Natural killer cell (primary cell): ENCODE results near the gene SLC39A9. TPM values are rescaled to one million over a fixed set of nuclear protein-coding genes. Genes with fewer than 3 reads are reported as not detected.
"Not testable (repeated sequence)": the region's sequence is repeated elsewhere in the genome, so short reads cannot be mapped to it uniquely, and the experiment has no call there.

ENCODE experiments used
- ATAC-seq, 3 donors: fragments of 150-1000 bp in 2 of 3; fragments of 200-7000 bp in 1 of 3; cut with Tn5 transposase; 1 replicate in 1 of 3; 2 replicates in 2 of 3; pipeline ENCODE4 v1.10.0; 2021; ENCODE audit warnings: mild to moderate bottlenecking in 2 of 3, moderate library complexity in 2 of 3
- DNase-seq, 2 donors: peaks; one replicate each; pipeline versions ENCODE4 v3.0.0 to v3.0.0-alpha.2; 2013 to 2021; ENCODE audit warnings: mixed read lengths in 1 of 2
- H3K27ac ChIP-seq: one replicate; pipeline ENCODE4 v1.5.1; 2013; ENCODE audit warnings: mild to moderate bottlenecking, low read length
- H3K27me3 ChIP-seq: one replicate; pipeline ENCODE4 v1.6.1; 2013; ENCODE audit warnings: low read length; ENCODE audit not compliant: control insufficient read depth, insufficient read depth
- H3K36me3 ChIP-seq: one replicate; pipeline ENCODE4 v1.6.1; 2013; ENCODE audit warnings: low read length; ENCODE audit not compliant: control insufficient read depth, insufficient read depth
- H3K4me1 ChIP-seq: one replicate; pipeline ENCODE4 v1.6.1; 2013; ENCODE audit warnings: low read length; ENCODE audit not compliant: control insufficient read depth, insufficient read depth
- H3K4me3 ChIP-seq: one replicate; pipeline ENCODE4 v1.5.1; 2013; ENCODE audit warnings: low read length
- H3K9me3 ChIP-seq: one replicate; pipeline ENCODE4 v1.6.1; 2013; ENCODE audit warnings: low read length; ENCODE audit not compliant: control insufficient read depth, insufficient read depth
- H3K27ac Mint-ChIP-seq, 2 donors: one replicate each; pipeline ENCODE4 v1.8.0; 2022; ENCODE audit warnings: mild to moderate bottlenecking in 2 of 2, mixed read lengths in 2 of 2, moderate library complexity in 1 of 2
- H3K27me3 Mint-ChIP-seq, 2 donors: one replicate each; pipeline ENCODE4 v1.8.0; 2022; ENCODE audit warnings: low read depth in 2 of 2, mixed read lengths in 2 of 2
- H3K36me3 Mint-ChIP-seq: one replicate; pipeline ENCODE4 v1.8.0; 2022; ENCODE audit warnings: mixed read lengths
- H3K4me1 Mint-ChIP-seq, 2 donors: one replicate each; pipeline ENCODE4 v1.8.0; 2022; ENCODE audit warnings: mixed read lengths in 2 of 2
- H3K4me3 Mint-ChIP-seq: one replicate; pipeline ENCODE4 v1.8.0; 2022; ENCODE audit warnings: mild to moderate bottlenecking, moderate library complexity, mixed read lengths
- H3K9me3 Mint-ChIP-seq, 2 donors: one replicate each; pipeline ENCODE4 v1.8.0; 2022; ENCODE audit warnings: mixed read lengths in 2 of 2
- WGBS: methylation state at CpG from one replicate; pipeline ENCODE4 v1.1.7; 2013; ENCODE audit warnings: missing lambda C conversion rate; ENCODE audit not compliant: insufficient coverage; 5-methylcytosine and 5-hydroxymethylcytosine counted together
- intact Hi-C: fragments of 100-400 bp; cut with micrococcal nuclease; formaldehyde crosslinking; loops from one replicate; pipeline ENCODE4 v1.14.2; 2022
- total RNA-seq, 4 donors: library from RNA; stranded (reverse); fragments of 120-200 nt in 1 of 4; gene quantifications; one replicate each; pipeline versions ENCODE4 v1.2.3 to v1.2.4, GENCODE V29; 2013 to 2022
- TF ChIP-seq, protein P1 (sequence below): fragments of 200-600 bp; IDR thresholded peaks from one replicate; pipeline ENCODE4 v1.8.0; 2022; ENCODE audit warnings: antibody characterized with exemption

SLC39A9 gene
- total RNA-seq, 3 donors from 2014 or later (not counting 1 experiment from before 2014, with no cell fraction given): 30.9 to 34.6 (median 33.0) TPM

DNA sequence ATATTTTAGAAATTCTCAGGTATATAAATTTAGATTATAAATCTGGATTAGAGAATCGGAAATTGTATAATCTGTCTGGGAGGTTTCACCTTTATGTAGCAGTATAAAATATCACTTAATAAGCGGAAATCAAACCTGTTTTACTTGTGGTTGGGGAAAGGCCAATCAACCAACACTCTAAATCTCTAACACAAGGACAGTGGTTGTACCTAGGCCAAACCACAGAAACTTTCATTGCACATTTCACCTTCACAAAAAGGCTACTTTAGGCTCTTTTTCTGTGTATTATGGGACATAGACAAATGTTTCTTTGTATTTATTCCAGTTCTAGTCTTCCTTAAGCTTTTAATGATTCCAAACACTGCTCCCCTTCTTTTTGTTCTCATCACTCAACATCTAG is 20.2 kb upstream of the SLC39A9 start:
- no peaks in the 10 kb centered on the region for H3K9me3 Mint-ChIP-seq
- Histone ChIP-seq H3K4me3 (no peak overlapping the region), H3K9me3 (no peaks in the 10 kb centered on the region), H3K36me3 (peaks cover 41% of the 10 kb centered on the region), H3K27ac (no peak overlapping the region), H3K27me3 (no peaks in the 10 kb centered on the region), H3K4me1 (no peaks in the 10 kb centered on the region)
- TF ChIP-seq, protein P1, sequence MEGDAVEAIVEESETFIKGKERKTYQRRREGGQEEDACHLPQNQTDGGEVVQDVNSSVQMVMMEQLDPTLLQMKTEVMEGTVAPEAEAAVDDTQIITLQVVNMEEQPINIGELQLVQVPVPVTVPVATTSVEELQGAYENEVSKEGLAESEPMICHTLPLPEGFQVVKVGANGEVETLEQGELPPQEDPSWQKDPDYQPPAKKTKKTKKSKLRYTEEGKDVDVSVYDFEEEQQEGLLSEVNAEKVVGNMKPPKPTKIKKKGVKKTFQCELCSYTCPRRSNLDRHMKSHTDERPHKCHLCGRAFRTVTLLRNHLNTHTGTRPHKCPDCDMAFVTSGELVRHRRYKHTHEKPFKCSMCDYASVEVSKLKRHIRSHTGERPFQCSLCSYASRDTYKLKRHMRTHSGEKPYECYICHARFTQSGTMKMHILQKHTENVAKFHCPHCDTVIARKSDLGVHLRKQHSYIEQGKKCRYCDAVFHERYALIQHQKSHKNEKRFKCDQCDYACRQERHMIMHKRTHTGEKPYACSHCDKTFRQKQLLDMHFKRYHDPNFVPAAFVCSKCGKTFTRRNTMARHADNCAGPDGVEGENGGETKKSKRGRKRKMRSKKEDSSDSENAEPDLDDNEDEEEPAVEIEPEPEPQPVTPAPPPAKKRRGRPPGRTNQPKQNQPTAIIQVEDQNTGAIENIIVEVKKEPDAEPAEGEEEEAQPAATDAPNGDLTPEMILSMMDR: no peak
- ATAC-seq: no peak
- no peak for DNase-seq
- intact Hi-C loops: no loop called here
- peaks cover 16% of the 10 kb centered on the region for H3K36me3 Mint-ChIP-seq
- H3K27me3 Mint-ChIP-seq: no peaks in the 10 kb centered on the region
- no CpG with 5 or more reads among the region's 2 CpGs for WGBS
- H3K27ac Mint-ChIP-seq: no peak overlapping the region
- H3K4me3 Mint-ChIP-seq: no peak overlapping the region
- H3K4me1 Mint-ChIP-seq: peaks cover 0 to 4% of the 10 kb centered on the region in 2 donors

DNA sequence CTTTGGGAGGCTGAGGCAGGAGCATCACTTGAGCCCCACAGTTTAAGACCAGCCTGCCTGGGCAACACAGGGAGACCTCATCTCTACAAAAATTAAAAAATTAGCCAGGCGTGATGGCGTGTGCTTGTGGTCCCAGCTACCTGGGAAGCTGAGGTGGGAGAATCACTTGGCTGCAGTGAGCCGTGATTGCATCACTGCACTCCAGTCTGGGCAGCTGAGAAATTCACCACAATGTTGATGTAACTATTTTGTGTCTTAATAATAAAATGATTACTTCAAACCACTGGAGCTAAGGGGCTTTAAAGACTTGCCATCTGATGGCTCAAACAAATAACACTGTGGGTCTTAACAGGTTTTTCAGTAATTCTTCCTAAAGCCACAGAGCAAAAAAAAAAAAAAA is 11.2 kb upstream of the SLC39A9 start:
- H3K27ac ChIP-seq: no peak overlapping the region
- intact Hi-C loops: no loop called here
- no peak for ATAC-seq
- H3K27me3 ChIP-seq: no peaks in the 10 kb centered on the region
- 94% methylated on average over 3 of the region's 3 CpGs for WGBS
- H3K4me3 ChIP-seq: no peak overlapping the region
- no peaks in the 10 kb centered on the region for H3K9me3 Mint-ChIP-seq
- H3K4me1 ChIP-seq: no peaks in the 10 kb centered on the region
- peaks cover 52 to 57% of the 10 kb centered on the region in 2 donors for H3K4me1 Mint-ChIP-seq
- H3K9me3 ChIP-seq: no peaks in the 10 kb centered on the region
- H3K36me3 ChIP-seq: peaks cover 56% of the 10 kb centered on the region
- H3K27me3 Mint-ChIP-seq: no peaks in the 10 kb centered on the region
- TF ChIP-seq, protein P1: no peak
- no peak overlapping the region for H3K4me3 Mint-ChIP-seq
- H3K36me3 Mint-ChIP-seq: peaks cover 16% of the 10 kb centered on the region
- no peak overlapping the region for H3K27ac Mint-ChIP-seq
- DNase-seq: no peak

DNA sequence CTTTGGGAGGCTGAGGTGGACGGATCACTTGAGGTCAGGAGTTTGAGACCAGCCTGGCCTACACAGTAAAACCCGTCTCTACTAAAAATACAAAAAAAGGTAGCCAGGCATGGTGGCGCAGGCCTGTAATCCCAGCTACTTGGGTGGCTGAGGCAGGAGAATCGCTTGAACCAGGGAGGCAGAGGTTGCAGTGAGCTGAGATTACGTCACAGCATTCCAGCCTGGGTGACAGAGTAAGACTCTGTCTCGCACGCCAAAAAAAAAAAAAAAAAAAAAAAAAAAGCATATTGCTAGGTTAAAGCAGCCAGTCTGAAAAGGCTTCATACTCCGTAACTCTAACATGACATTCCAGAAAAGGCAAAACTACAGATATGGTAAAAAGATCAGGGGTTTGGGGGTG is 7.1 kb upstream of the SLC39A9 start:
- H3K9me3 ChIP-seq, DNase-seq, H3K9me3 Mint-ChIP-seq, H3K4me3 Mint-ChIP-seq, H3K27ac Mint-ChIP-seq, H3K27me3 ChIP-seq, H3K27me3 Mint-ChIP-seq, H3K4me1 ChIP-seq, H3K27ac ChIP-seq, ATAC-seq, H3K4me3 ChIP-seq, intact Hi-C loops: not testable (repeated sequence)
- Mint-ChIP-seq H3K36me3 (peaks cover 32% of the 10 kb centered on the region), H3K4me1 (peaks cover 55 to 57% of the 10 kb centered on the region in 2 donors)
- peaks cover 63% of the 10 kb centered on the region for H3K36me3 ChIP-seq
- 97% methylated on average over 8 of the region's 8 CpGs for WGBS

DNA sequence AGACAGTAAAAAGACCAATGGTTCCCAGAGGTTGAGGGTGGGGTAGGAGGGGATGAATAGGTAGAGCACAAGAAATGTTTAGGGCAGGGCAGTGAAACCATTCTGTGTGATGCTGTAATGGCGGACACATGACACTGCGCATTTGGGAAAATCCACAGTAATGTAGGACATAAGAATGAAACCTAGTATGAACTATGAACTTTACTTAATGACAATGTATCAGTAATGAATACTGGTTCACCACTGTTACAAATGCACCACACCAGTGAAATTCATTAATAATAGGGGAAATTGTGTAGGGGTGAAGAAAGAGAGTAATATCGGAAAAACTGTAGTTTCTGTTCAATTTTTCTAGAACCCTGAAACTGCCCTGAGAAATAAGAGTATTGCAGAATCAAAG is 6.0 kb upstream of the SLC39A9 start:
- ATAC-seq: no peak
- H3K27ac Mint-ChIP-seq: no peak overlapping the region

More for the DNA sequence above, 6.0 kb upstream of the SLC39A9 start:
- WGBS: 75% methylated on average over 2 of the region's 3 CpGs
- no peaks in the 10 kb centered on the region for H3K9me3 Mint-ChIP-seq
- intact Hi-C loops: no loop called here
- TF ChIP-seq, protein P1: no peak
- H3K4me3 ChIP-seq: no peak overlapping the region
- peaks cover 5% of the 10 kb centered on the region for H3K4me1 ChIP-seq
- peaks cover 32% of the 10 kb centered on the region for H3K36me3 Mint-ChIP-seq
- H3K27me3 ChIP-seq: no peaks in the 10 kb centered on the region
- peaks cover 57% of the 10 kb centered on the region for H3K36me3 ChIP-seq
- H3K9me3 ChIP-seq: no peaks in the 10 kb centered on the region
- no peak overlapping the region for H3K4me3 Mint-ChIP-seq
- DNase-seq: no peak
- H3K4me1 Mint-ChIP-seq: peaks cover 61% of the 10 kb centered on the region in 2 donors
- H3K27ac ChIP-seq: no peak overlapping the region
- H3K27me3 Mint-ChIP-seq: no peaks in the 10 kb centered on the region
